ENCODE data around the gene LGALS8.

GRCh38 chr1:236565530-236565929, 41.7 kb downstream of the LGALS8 start:
- no peak for TF ChIP-seq EP300 (IDR thresholded peaks at IDR 0.05; ENCODE audit: borderline replicate concordance)
- TF ChIP-seq, protein P1, sequence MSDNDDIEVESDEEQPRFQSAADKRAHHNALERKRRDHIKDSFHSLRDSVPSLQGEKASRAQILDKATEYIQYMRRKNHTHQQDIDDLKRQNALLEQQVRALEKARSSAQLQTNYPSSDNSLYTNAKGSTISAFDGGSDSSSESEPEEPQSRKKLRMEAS (IDR thresholded peaks at IDR 0.05), result no peak

Data from Ishikawa (cell line).